IMR-90 (cell line): Measurements from ENCODE around the gene VEPH1. TPM values are rescaled to one million over a fixed set of nuclear protein-coding genes. Genes with fewer than 3 reads are reported as not detected.
A peak's percentile ranks its signal among the peaks of the same experiment; 100 is the strongest.

ENCODE experiments used
- ATAC-seq: fragments of 200-7000 bp; cut with Tn5 transposase; 2 replicates; pipeline ENCODE4 v1.9.1; 2020; ENCODE audit warnings: low read depth, mild to moderate bottlenecking, moderate library complexity
- BruUV-seq: library from RNA; stranded (reverse); fragments of 400-500 nt; replicated peaks from 2 replicates; lab custom pipeline; 2021; lab: Mats Ljungman, UMichigan
- CTCF ChIA-PET: fragments of 300-600 bp; formaldehyde crosslinking; extraction: SDS; loops from one replicate; lab custom pipeline; 2021; ENCODE audit warnings: antibody characterized with exemption; lab: Yijun Ruan, JAX
- POLR2A ChIA-PET: fragments of 300-600 bp; sonication (Branson Sonifier 250); formaldehyde crosslinking; loops from one replicate; lab custom pipeline; 2022; ENCODE audit warnings: antibody characterized with exemption; ENCODE audit not compliant: unreplicated experiment; lab: Charles Lee
- DNase-seq: peaks from one replicate; pipeline ENCODE4 v3.0.0; 2013
- H2AFZ ChIP-seq: replicated peaks from 2 replicates; pipeline ENCODE3; 2013; ENCODE audit warnings: low read length, mild to moderate bottlenecking; ENCODE audit not compliant: poor library complexity
- H2AK5ac ChIP-seq: 2 replicates; pipeline ENCODE4 v1.6.1; 2013; ENCODE audit warnings: low read depth, low read length, inconsistent platforms
- H2AK9ac ChIP-seq: replicated peaks from 2 replicates; pipeline ENCODE3; 2013; ENCODE audit warnings: mild to moderate bottlenecking, low read depth, low read length, moderate library complexity; ENCODE audit not compliant: poor library complexity
- H2BK120ac ChIP-seq: 2 replicates; pipeline ENCODE4 v1.6.1; 2013; ENCODE audit warnings: low read depth, low read length, inconsistent platforms
- H2BK15ac ChIP-seq: 3 replicates; pipeline ENCODE4 v1.6.1; 2013; ENCODE audit warnings: low read depth, low read length, inconsistent platforms
- H2BK20ac ChIP-seq: 2 replicates; pipeline ENCODE4 v1.6.1; 2013; ENCODE audit warnings: low read depth, mild to moderate bottlenecking, inconsistent platforms, low read length, moderate library complexity
- H2BK5ac ChIP-seq: 2 replicates; pipeline ENCODE4 v1.6.1; 2013; ENCODE audit warnings: mild to moderate bottlenecking, low read depth, low read length, inconsistent platforms; ENCODE audit not compliant: poor library complexity, severe bottlenecking
- H3K14ac ChIP-seq: replicated peaks from 2 replicates; pipeline ENCODE4 v1.6.1; 2013; ENCODE audit warnings: low read depth, low read length, inconsistent platforms
- H3K18ac ChIP-seq: 2 replicates; pipeline ENCODE4 v1.6.1; 2013; ENCODE audit warnings: low read depth, low read length, control low read depth
- H3K23ac ChIP-seq: 2 replicates; pipeline ENCODE4 v1.6.1; 2013; ENCODE audit warnings: low read depth, low read length, inconsistent platforms
- H3K27ac ChIP-seq: 2 replicates; pipeline ENCODE4 v1.5.1; 2013; ENCODE audit warnings: mild to moderate bottlenecking, control low read depth, low read length; ENCODE audit not compliant: insufficient read depth
- H3K27me3 ChIP-seq: 2 replicates; pipeline ENCODE4 v1.6.1; 2013; ENCODE audit warnings: low read length; ENCODE audit not compliant: control insufficient read depth, insufficient read depth
- H3K36me3 ChIP-seq: 2 replicates; pipeline ENCODE4 v1.6.1; 2013; ENCODE audit warnings: low read length, mixed read lengths; ENCODE audit not compliant: control insufficient read depth, insufficient read depth
- H3K4ac ChIP-seq: 2 replicates; pipeline ENCODE4 v1.6.1; 2013; ENCODE audit warnings: low read depth, low read length, inconsistent platforms
- H3K4me1 ChIP-seq: 2 replicates; pipeline ENCODE4 v1.6.1; 2013; ENCODE audit warnings: low read length, mixed read lengths; ENCODE audit not compliant: control insufficient read depth, insufficient read depth
- H3K4me2 ChIP-seq: 2 replicates; pipeline ENCODE4 v1.6.1; 2013; ENCODE audit warnings: low read depth, mild to moderate bottlenecking, control low read depth, low read length, moderate library complexity
- H3K4me3 ChIP-seq: 2 replicates; pipeline ENCODE4 v1.5.1; 2013; ENCODE audit warnings: low read depth, mild to moderate bottlenecking, control low read depth, low read length, moderate library complexity; ENCODE audit not compliant: insufficient read depth
- H3K56ac ChIP-seq: 2 replicates; pipeline ENCODE4 v1.6.1; 2013; ENCODE audit warnings: low read length, inconsistent platforms; ENCODE audit not compliant: insufficient read depth; ENCODE audit errors: extremely low read depth
- H3K79me1 ChIP-seq, 2 experiments: 2 replicates each; pipeline ENCODE4 v1.6.1; 2013; ENCODE audit warnings: low read length in 2 of 2, inconsistent platforms in 1 of 2, low read depth in 1 of 2
- H3K9ac ChIP-seq: 2 replicates; pipeline ENCODE4 v1.6.1; 2013; ENCODE audit warnings: low read depth, low read length, control low read depth
- H3K9me1 ChIP-seq: 2 replicates; pipeline ENCODE4 v1.6.1; 2013; ENCODE audit warnings: low read length, inconsistent platforms; ENCODE audit not compliant: insufficient read depth
- H3K9me3 ChIP-seq: 2 replicates; pipeline ENCODE4 v1.6.1; 2013; ENCODE audit warnings: low read length; ENCODE audit not compliant: control insufficient read depth, insufficient read depth
- H4K20me1 ChIP-seq: 2 replicates; pipeline ENCODE4 v1.6.1; 2013; ENCODE audit warnings: low read length, inconsistent platforms; ENCODE audit not compliant: insufficient read depth
- H4K5ac ChIP-seq: 2 replicates; pipeline ENCODE4 v1.6.1; 2013; ENCODE audit warnings: mild to moderate bottlenecking, low read depth, low read length, control low read depth
- H4K8ac ChIP-seq, 2 experiments: 2 replicates each; pipeline ENCODE4 v1.6.1; 2013; ENCODE audit warnings: low read depth in 2 of 2, low read length in 2 of 2, control low read depth in 1 of 2, inconsistent platforms in 1 of 2
- H4K91ac ChIP-seq: 2 replicates; pipeline ENCODE4 v1.6.1; 2013; ENCODE audit warnings: low read depth, low read length, inconsistent platforms; ENCODE audit not compliant: insufficient read depth
- BHLHE40 ChIP-seq: fragments of 150-350 bp; IDR thresholded peaks from 2 replicates; pipeline ENCODE4 v1.6.1; 2016; ENCODE audit warnings: mild to moderate bottlenecking, low read depth, low read length
- CHD1 ChIP-seq: IDR thresholded peaks from 2 replicates; pipeline ENCODE4 v1.6.1; 2012; ENCODE audit warnings: low read depth, low read length, improper control_type of control experiment
- FOS ChIP-seq: fragments of 150-350 bp; IDR thresholded peaks from 2 replicates; pipeline ENCODE4 v1.6.1; 2016; ENCODE audit warnings: low read depth, low read length
- MAFK ChIP-seq: IDR thresholded peaks from 2 replicates; pipeline ENCODE4 v1.6.1; 2012; ENCODE audit warnings: low read depth, low read length, improper control_type of control experiment
- MAZ ChIP-seq: IDR thresholded peaks from 2 replicates; pipeline ENCODE4 v1.6.1; 2012; ENCODE audit warnings: low read depth, mild to moderate bottlenecking, low read length, improper control_type of control experiment, moderate library complexity, borderline replicate concordance
- NFE2L2 ChIP-seq: fragments of 150-350 bp; IDR thresholded peaks from 2 replicates; pipeline ENCODE4 v1.6.1; 2016; ENCODE audit warnings: low read depth, mild to moderate bottlenecking, low read length
- POLR2A ChIP-seq: IDR thresholded peaks from 2 replicates; pipeline ENCODE4 v1.6.1; 2012; ENCODE audit warnings: mild to moderate bottlenecking, low read depth, low read length
- RAD21 ChIP-seq: IDR thresholded peaks from 2 replicates; pipeline ENCODE4 v1.6.1; 2012; ENCODE audit warnings: low read length, improper control_type of control experiment
- RCOR1 ChIP-seq: IDR thresholded peaks from 2 replicates; pipeline ENCODE4 v1.6.1; 2012; ENCODE audit warnings: mild to moderate bottlenecking, low read length, improper control_type of control experiment; ENCODE audit not compliant: insufficient replicate concordance
- SMC3 ChIP-seq: fragments of 150-350 bp; IDR thresholded peaks from 2 replicates; pipeline ENCODE4 v1.6.1; 2016; ENCODE audit warnings: low read depth, mild to moderate bottlenecking, antibody characterized with exemption, low read length, moderate library complexity
- USF2 ChIP-seq: fragments of 150-350 bp; IDR thresholded peaks from 2 replicates; pipeline ENCODE4 v1.6.1; 2017; ENCODE audit warnings: mild to moderate bottlenecking, antibody characterized with exemption, low read length, low read depth
- WGBS, 2 experiments: methylation state at CpG; one replicate each; pipeline versions ENCODE4 v1.1.5 to v1.1.7; 2013; ENCODE audit warnings: missing lambda C conversion rate in 2 of 2; ENCODE audit not compliant: insufficient read length in 1 of 2; ENCODE audit errors: extremely low coverage in 2 of 2; 5-methylcytosine and 5-hydroxymethylcytosine counted together
- dilution Hi-C: fragments of 300-500 bp; cut with HindIII; formaldehyde crosslinking; loops from one replicate; pipeline ENCODE4 v1.14.3; 2018; ENCODE audit warnings: low sequenced_read_pairs; ENCODE audit not compliant: unreplicated experiment
- in situ Hi-C: fragments of 300-500 bp; cut with MboI; formaldehyde crosslinking; loops from 3 replicates; pipeline ENCODE4 v1.14.3; 2019; ENCODE audit warnings: low sequenced_read_pairs, inconsistent platforms, mixed read lengths
- intact Hi-C: fragments of 100-400 bp; cut with micrococcal nuclease; formaldehyde crosslinking; loops from 2 replicates; pipeline ENCODE4 v1.10.0; 2022
- polyA plus RNA-seq, 3 experiments: library from polyadenylated mRNA; depleted of rRNA; stranded (reverse); fragments of >200 nt; gene quantifications; 2 replicates each; pipeline ENCODE4 v1.2.3, GENCODE V29; 2012; ENCODE audit warnings: low replicate concordance in 1 of 3
- total RNA-seq: library from RNA; depleted of rRNA; stranded (reverse); fragments of >200 nt; gene quantifications from 2 replicates; pipeline ENCODE4 v1.2.3, GENCODE V29; 2012
- TF ChIP-seq, protein P1 (sequence below): conservative IDR thresholded peaks from 2 replicates; pipeline ENCODE4 v1.5.1; 2012; ENCODE audit warnings: mild to moderate bottlenecking, low read depth, low read length, improper control_type of control experiment
- TF ChIP-seq, protein P2 (sequence below): fragments of 150-350 bp; IDR thresholded peaks from 2 replicates; pipeline ENCODE4 v1.6.1; 2016; ENCODE audit warnings: low read depth, mild to moderate bottlenecking, low read length, moderate library complexity, borderline replicate concordance

Gene VEPH1
- total and polyA plus RNA-seq, 2 of the 4 experiments (the other 2 are of a cell fraction): 30.5 to 130 TPM

DNA sequence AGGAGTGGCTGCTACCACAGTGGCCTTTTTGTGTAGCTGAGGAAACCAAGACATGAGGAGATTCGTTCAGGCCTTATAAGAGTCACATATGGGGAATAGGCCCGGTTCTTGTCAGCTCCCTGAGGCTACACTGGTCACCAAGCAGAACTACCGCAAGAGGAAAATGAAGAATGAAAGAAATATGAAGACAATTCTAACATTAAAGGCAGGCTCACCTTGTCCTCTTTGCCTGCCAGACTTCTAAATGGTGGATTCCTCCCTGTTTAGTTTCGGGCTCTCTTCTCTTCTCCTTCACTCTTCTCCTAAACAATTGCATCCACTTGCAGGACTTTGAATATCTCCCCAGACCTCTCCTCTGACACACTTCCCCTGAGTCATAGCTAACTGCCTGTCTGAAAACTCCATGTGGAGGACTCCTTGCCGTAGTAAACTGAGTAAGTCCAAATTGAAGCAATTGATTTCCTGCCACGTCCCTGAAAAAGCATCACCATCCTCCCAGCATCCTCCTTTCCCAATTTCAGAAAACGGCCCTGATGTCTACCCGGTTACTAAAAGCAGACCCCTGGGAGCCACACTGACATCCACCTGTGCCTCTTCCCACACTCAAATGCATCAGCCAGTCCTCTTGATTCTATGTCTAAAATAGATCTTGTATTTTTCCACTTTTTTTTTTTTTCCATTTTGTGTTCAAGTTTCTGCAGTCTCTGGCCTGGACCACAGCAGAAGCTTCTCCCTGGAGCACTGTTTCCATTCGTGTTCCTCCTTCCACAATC lies 30.3 kb upstream of the VEPH1 start:
- Histone ChIP-seq H3K23ac (peak overlapping the region; percentile 97; the same call in 1 of the 2 replicates), H3K14ac (peak overlapping the region; percentile 79), H3K36me3 (no peaks in the 10 kb centered on the region), H4K91ac (peak overlapping the region; percentile 96), H3K4me3 (peak overlapping the region; percentile 27; the same call in 1 of the 2 replicates), H2BK120ac (peak overlapping the region; percentile 85), H3K79me1 (peaks cover 10 to 30% of the 10 kb centered on the region in 2 experiments; a peak in 3 of 4 replicates), H3K4me1 (peaks cover 21% of the 10 kb centered on the region), H3K56ac (peak overlapping the region; percentile 93), H3K4ac (peak overlapping the region; percentile 96), H4K20me1 (no peaks in the 10 kb centered on the region), H2BK20ac (peak overlapping the region; percentile 91), H2AK5ac (peak overlapping the region; percentile 99), H4K5ac (peak overlapping the region; percentile 84), H2AFZ (peak overlapping the region; percentile 91), H3K18ac (peak overlapping the region; percentile 85), H2AK9ac (peak overlapping the region; percentile 95), H3K9me3 (no peaks in the 10 kb centered on the region), H3K9ac (peak overlapping the region; percentile 51), H4K8ac (peak overlapping the region; percentile 93 to 98), H2BK15ac (peak overlapping the region; percentile 98; the same call in 2 of the 3 replicates), H3K27ac (peak overlapping the region; percentile 83), H3K27me3 (no peaks in the 10 kb centered on the region), H3K9me1 (peaks cover 19% of the 10 kb centered on the region), H3K4me2 (peak overlapping the region; percentile 72), H2BK5ac (peak overlapping the region; percentile 93)
- dilution Hi-C loops (no loop called here), in situ Hi-C loops (no loop called here), intact Hi-C loops (loop anchor here (2.0 to 10.0 kb wide), 6 partner anchors 73 to 1261 kb away; partner anchors contain the start of gene SHOX2)
- ATAC-seq (peak; percentile 75), DNase-seq (peak; percentile 94)
- BruUV-seq: no TSS peak
- CTCF ChIA-PET: interaction anchor here (0.6 to 3.1 kb wide), 17 partner anchors 9 to 897 kb away, joined by 3 to 65 read pairs (median 4); no protein-coding TSS in a partner anchor
- WGBS, 2 experiments: 0% methylated on average over 3 of the region's 9 CpGs; no CpG with 5 or more reads in 1 of the 2 experiments
- POLR2A ChIA-PET: interaction anchor here (0.9 to 1.9 kb wide), 4 partner anchors 10 to 97 kb away, joined by 3 to 8 read pairs (median 4); partner anchors contain the start of gene PTX3
- no peak for TF ChIP-seq CHD1
- no peak for TF ChIP-seq NFE2L2
- peak; percentile 75 for TF ChIP-seq FOS
- no peak for TF ChIP-seq MAZ
- TF ChIP-seq BHLHE40: no peak
- TF ChIP-seq RAD21: no peak
- TF ChIP-seq MAFK: no peak
- TF ChIP-seq RCOR1: peak; percentile 35
- TF ChIP-seq, protein P1, sequence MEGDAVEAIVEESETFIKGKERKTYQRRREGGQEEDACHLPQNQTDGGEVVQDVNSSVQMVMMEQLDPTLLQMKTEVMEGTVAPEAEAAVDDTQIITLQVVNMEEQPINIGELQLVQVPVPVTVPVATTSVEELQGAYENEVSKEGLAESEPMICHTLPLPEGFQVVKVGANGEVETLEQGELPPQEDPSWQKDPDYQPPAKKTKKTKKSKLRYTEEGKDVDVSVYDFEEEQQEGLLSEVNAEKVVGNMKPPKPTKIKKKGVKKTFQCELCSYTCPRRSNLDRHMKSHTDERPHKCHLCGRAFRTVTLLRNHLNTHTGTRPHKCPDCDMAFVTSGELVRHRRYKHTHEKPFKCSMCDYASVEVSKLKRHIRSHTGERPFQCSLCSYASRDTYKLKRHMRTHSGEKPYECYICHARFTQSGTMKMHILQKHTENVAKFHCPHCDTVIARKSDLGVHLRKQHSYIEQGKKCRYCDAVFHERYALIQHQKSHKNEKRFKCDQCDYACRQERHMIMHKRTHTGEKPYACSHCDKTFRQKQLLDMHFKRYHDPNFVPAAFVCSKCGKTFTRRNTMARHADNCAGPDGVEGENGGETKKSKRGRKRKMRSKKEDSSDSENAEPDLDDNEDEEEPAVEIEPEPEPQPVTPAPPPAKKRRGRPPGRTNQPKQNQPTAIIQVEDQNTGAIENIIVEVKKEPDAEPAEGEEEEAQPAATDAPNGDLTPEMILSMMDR: no peak; the same call in 1 of the 2 replicates
- no peak for TF ChIP-seq SMC3
- no peak for TF ChIP-seq USF2
- peak; percentile 63; the same call in 1 of the 2 replicates for TF ChIP-seq POLR2A
- TF ChIP-seq, protein P2, sequence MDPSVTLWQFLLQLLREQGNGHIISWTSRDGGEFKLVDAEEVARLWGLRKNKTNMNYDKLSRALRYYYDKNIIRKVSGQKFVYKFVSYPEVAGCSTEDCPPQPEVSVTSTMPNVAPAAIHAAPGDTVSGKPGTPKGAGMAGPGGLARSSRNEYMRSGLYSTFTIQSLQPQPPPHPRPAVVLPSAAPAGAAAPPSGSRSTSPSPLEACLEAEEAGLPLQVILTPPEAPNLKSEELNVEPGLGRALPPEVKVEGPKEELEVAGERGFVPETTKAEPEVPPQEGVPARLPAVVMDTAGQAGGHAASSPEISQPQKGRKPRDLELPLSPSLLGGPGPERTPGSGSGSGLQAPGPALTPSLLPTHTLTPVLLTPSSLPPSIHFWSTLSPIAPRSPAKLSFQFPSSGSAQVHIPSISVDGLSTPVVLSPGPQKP: no peak
